A549 treated with RU486 at 1 μM for 4 hours (cell line): ENCODE results near the gene ZBTB33. TPM values are rescaled to one million over a fixed set of nuclear protein-coding genes. Genes with fewer than 3 reads are reported as not detected.

Experiments used
- total RNA-seq: library from RNA; stranded (reverse); fragments of 200-300 nt; extraction: Qiagen RNA extraction; gene quantifications from 5 replicates; pipeline ENCODE4 v1.2.3, GENCODE V29; 2022; ENCODE audit warnings: low read depth

The ZBTB33 gene
- total RNA-seq, result 3.5 to 13.2 TPM (median 12.3 TPM) in 5 replicates

GRCh38 chrX:120250522-120251271, at the start of gene ZBTB33:
TSS of gene ZBTB33 (plus strand) at chrX:120250812. CDS start at chrX:120253416, 2,604 bp downstream.

Other genes starting within 250 kb of the ZBTB33 start
- gene RHOXF2B, start 173.1 kb upstream of the ZBTB33 start, total RNA-seq, result not detected in 5 replicates
- gene RHOXF1, start 134.9 kb upstream of the ZBTB33 start, total RNA-seq, result not detected in 5 replicates
- gene RHOXF2, start 92.2 kb upstream of the ZBTB33 start, total RNA-seq, result not detected in 5 replicates
- gene TMEM255A, start 60.6 kb downstream of the ZBTB33 start, total RNA-seq, result 0.06 to 0.14 TPM (median 0.08 TPM) in 5 replicates
- not detected in 5 replicates for gene ATP1B4, start 111.3 kb downstream of the ZBTB33 start, total RNA-seq
- gene LAMP2, start 218.5 kb downstream of the ZBTB33 start, total RNA-seq, result 68.8 to 107 TPM (median 98.6 TPM) in 5 replicates